Astrocyte (in vitro differentiated cells and primary cell): ENCODE results near the gene HS3ST1. TPM values are rescaled to one million over a fixed set of nuclear protein-coding genes. Genes with fewer than 3 reads are reported as not detected.

Experiments
- DNase-seq: peaks from one replicate; pipeline ENCODE4 v3.0.0-alpha.2; 2010; ENCODE audit warnings: low read depth
- FAIRE-seq: peaks from 2 replicates; lab custom pipeline; 2011; peaks lifted over from hg19 to GRCh38; lab: Jason Lieb, UNC
- H2AFZ ChIP-seq: 2 replicates; pipeline ENCODE4 v1.6.0; 2012; ENCODE audit warnings: low read depth, low read length, inconsistent platforms
- H3K27ac ChIP-seq: 2 replicates; pipeline ENCODE4 v1.5.1; 2011; ENCODE audit warnings: low read depth, low read length, inconsistent platforms
- H3K27me3 ChIP-seq: 2 replicates; pipeline ENCODE4 v1.6.0; 2011; ENCODE audit warnings: low read length, inconsistent platforms; ENCODE audit not compliant: insufficient read depth
- H3K36me3 ChIP-seq: 2 replicates; pipeline ENCODE4 v1.5.1; 2011; ENCODE audit warnings: low read length, inconsistent platforms; ENCODE audit not compliant: insufficient read depth
- H3K4me1 ChIP-seq: 2 replicates; pipeline ENCODE4 v1.5.1; 2011; ENCODE audit warnings: low read length, inconsistent platforms; ENCODE audit not compliant: insufficient read depth
- H3K4me2 ChIP-seq: 2 replicates; pipeline ENCODE4 v1.6.0; 2012; ENCODE audit warnings: low read length, inconsistent platforms
- H3K4me3 ChIP-seq: 2 replicates; pipeline ENCODE4 v1.5.1; 2011; ENCODE audit warnings: low read depth, mild to moderate bottlenecking, low read length, inconsistent platforms; ENCODE audit not compliant: insufficient read depth
- H3K79me2 ChIP-seq: 2 replicates; pipeline ENCODE4 v1.6.0; 2012; ENCODE audit warnings: mild to moderate bottlenecking, low read length, inconsistent platforms; ENCODE audit not compliant: insufficient read depth
- H3K9ac ChIP-seq: 2 replicates; pipeline ENCODE4 v1.6.0; 2012; ENCODE audit warnings: mild to moderate bottlenecking, low read length, inconsistent platforms
- H3K9me3 ChIP-seq: 2 replicates; pipeline ENCODE4 v1.5.1; 2012; ENCODE audit warnings: low read depth, mild to moderate bottlenecking, low read length, inconsistent platforms; ENCODE audit not compliant: insufficient read depth
- H4K20me1 ChIP-seq: 2 replicates; pipeline ENCODE4 v1.6.0; 2012; ENCODE audit warnings: low read length, inconsistent platforms; ENCODE audit not compliant: insufficient read depth
- H3K27ac Mint-ChIP-seq: one replicate; pipeline ENCODE4 v1.8.0; 2021; ENCODE audit warnings: mild to moderate bottlenecking, mixed read lengths; ENCODE audit not compliant: unreplicated experiment
- H3K27me3 Mint-ChIP-seq: one replicate; pipeline ENCODE4 v1.8.0; 2021; ENCODE audit warnings: low read depth, mixed read lengths; ENCODE audit not compliant: unreplicated experiment
- H3K36me3 Mint-ChIP-seq: one replicate; pipeline ENCODE4 v1.8.0; 2021; ENCODE audit warnings: low read depth, mixed read lengths; ENCODE audit not compliant: unreplicated experiment
- H3K4me1 Mint-ChIP-seq: one replicate; pipeline ENCODE4 v1.8.0; 2021; ENCODE audit warnings: low read depth, mixed read lengths; ENCODE audit not compliant: unreplicated experiment
- H3K4me3 Mint-ChIP-seq: one replicate; pipeline ENCODE4 v1.8.0; 2021; ENCODE audit warnings: mild to moderate bottlenecking, moderate library complexity, mixed read lengths; ENCODE audit not compliant: unreplicated experiment
- H3K9me3 Mint-ChIP-seq: one replicate; pipeline ENCODE4 v1.8.0; 2021; ENCODE audit warnings: mild to moderate bottlenecking, mixed read lengths; ENCODE audit not compliant: unreplicated experiment
- CTCF ChIP-seq: IDR thresholded peaks from 2 replicates; pipeline ENCODE4 v1.5.1; 2011; ENCODE audit warnings: low read depth, mild to moderate bottlenecking, inconsistent platforms, low read length, moderate library complexity; ENCODE audit not compliant: insufficient read depth
- EZH2 ChIP-seq: IDR thresholded peaks from 2 replicates; pipeline ENCODE4 v1.6.1; 2012; ENCODE audit warnings: mild to moderate bottlenecking, low read length, inconsistent platforms; ENCODE audit not compliant: insufficient read depth
- total RNA-seq: library from RNA; stranded (reverse); gene quantifications from 2 replicates; pipeline ENCODE4 v1.2.1, GENCODE V29; 2021

Gene HS3ST1
- total RNA-seq, 1 donor from 2014 or later = 0.18 TPM

- DNase-seq = no peak
- Histone ChIP-seq H3K27me3 (no peaks in the 10 kb centered on the region), H3K4me3 (no peak overlapping the region), H3K9ac (no peak overlapping the region), H3K4me1 (no peaks in the 10 kb centered on the region), H4K20me1 (no peaks in the 10 kb centered on the region), H3K36me3 (no peaks in the 10 kb centered on the region), H3K4me2 (no peak overlapping the region), H3K9me3 (no peaks in the 10 kb centered on the region), H3K27ac (no peak overlapping the region), H3K79me2 (no peaks in the 10 kb centered on the region), H2AFZ (no peak overlapping the region)
- Mint-ChIP-seq H3K27me3 (peaks cover 2% of the 10 kb centered on the region), H3K4me1 (no peaks in the 10 kb centered on the region), H3K36me3 (no peaks in the 10 kb centered on the region), H3K27ac (no peak overlapping the region), H3K4me3 (peak overlapping the region; percentile 6), H3K9me3 (no peaks in the 10 kb centered on the region)
- FAIRE-seq = no peak
- TF ChIP-seq CTCF = no peak
- no peak for TF ChIP-seq EZH2
Observed at GRCh38 chr4:11455201-11455835, 26.6 kb upstream of the HS3ST1 start.

- FAIRE-seq = no peak
- peaks cover 2% of the 10 kb centered on the region for H3K27me3 Mint-ChIP-seq
- H3K4me3 ChIP-seq = no peak overlapping the region
- no peaks in the 10 kb centered on the region for H3K9me3 ChIP-seq
- no peak overlapping the region for H3K27ac ChIP-seq
- TF ChIP-seq CTCF (no peak), EZH2 (no peak)
- no peak overlapping the region for H3K27ac Mint-ChIP-seq
- no peak overlapping the region for H3K9ac ChIP-seq
- H3K4me1 ChIP-seq = no peaks in the 10 kb centered on the region
- H3K27me3 ChIP-seq = no peaks in the 10 kb centered on the region
- H3K36me3 Mint-ChIP-seq = no peaks in the 10 kb centered on the region
- no peaks in the 10 kb centered on the region for H3K36me3 ChIP-seq
- no peaks in the 10 kb centered on the region for H3K79me2 ChIP-seq
- H3K4me1 Mint-ChIP-seq = peaks cover 2% of the 10 kb centered on the region
- no peaks in the 10 kb centered on the region for H4K20me1 ChIP-seq
- H3K4me2 ChIP-seq = no peak overlapping the region
- H3K4me3 Mint-ChIP-seq = no peak overlapping the region
- peaks cover 2% of the 10 kb centered on the region for H3K9me3 Mint-ChIP-seq
- no peak for DNase-seq
- H2AFZ ChIP-seq = no peak overlapping the region
Observed at GRCh38 chr4:11451716-11452115, 23.0 kb upstream of the HS3ST1 start.

GRCh38 chr4:11446155-11446811 is 17.6 kb upstream of the HS3ST1 start:
- FAIRE-seq (no peak), DNase-seq (peak; percentile 44)
- no peak overlapping the region for H3K9ac ChIP-seq
- no peak overlapping the region for H2AFZ ChIP-seq
- H3K4me1 Mint-ChIP-seq = peaks cover 10% of the 10 kb centered on the region
- H3K79me2 ChIP-seq = no peaks in the 10 kb centered on the region
- no peak overlapping the region for H3K27ac ChIP-seq
- no peaks in the 10 kb centered on the region for H3K9me3 ChIP-seq
- H3K27me3 ChIP-seq = no peaks in the 10 kb centered on the region
- H3K4me3 ChIP-seq = no peak overlapping the region
- peaks cover 2% of the 10 kb centered on the region for H3K9me3 Mint-ChIP-seq
- H3K27ac Mint-ChIP-seq = no peak overlapping the region
- peaks cover 6% of the 10 kb centered on the region for H3K27me3 Mint-ChIP-seq
- H4K20me1 ChIP-seq = no peaks in the 10 kb centered on the region
- H3K4me1 ChIP-seq = no peaks in the 10 kb centered on the region
- no peaks in the 10 kb centered on the region for H3K36me3 ChIP-seq
- no peak overlapping the region for H3K4me2 ChIP-seq
- H3K36me3 Mint-ChIP-seq = no peaks in the 10 kb centered on the region
- TF ChIP-seq EZH2 = no peak
- no peak for TF ChIP-seq CTCF
- H3K4me3 Mint-ChIP-seq = no peak overlapping the region
